HG03066 (cell line): ENCODE data around the gene APOB.
A peak's percentile ranks its signal among the peaks of the same experiment; 100 is the strongest.

Experiments
- ATAC-seq: cut with Tn5 transposase; IDR thresholded peaks from one replicate; pipeline ENCODE4 v1.9.1; 2021; ENCODE audit warnings: low read depth; ENCODE audit not compliant: unreplicated experiment

APOB gene

GRCh38 chr2:20986024-20986939, 57.6 kb downstream of the APOB start:
- ATAC-seq: no peak

GRCh38 chr2:20985062-20985461, 58.8 kb downstream of the APOB start:
- no peak for ATAC-seq

GRCh38 chr2:20984408-20984807, 59.5 kb downstream of the APOB start:
- no peak for ATAC-seq

GRCh38 chr2:20983844-20984243, 60.0 kb downstream of the APOB start:
- no peak for ATAC-seq

GRCh38 chr2:20982861-20983260, 61.0 kb downstream of the APOB start:
- ATAC-seq: no peak

GRCh38 chr2:20977520-20978180, 66.2 kb downstream of the APOB start:
- no peak for ATAC-seq

GRCh38 chr2:20976527-20976926, 67.3 kb downstream of the APOB start:
- ATAC-seq: no peak

- no peak for ATAC-seq
Observed at GRCh38 chr2:20972792-20973565, 70.9 kb downstream of the APOB start.

- no peak for ATAC-seq
Observed at GRCh38 chr2:20972110-20972509, 71.8 kb downstream of the APOB start.

- ATAC-seq: no peak
Observed at GRCh38 chr2:20970068-20970467, 73.8 kb downstream of the APOB start.

GRCh38 chr2:20966061-20966595, 77.7 kb downstream of the APOB start:
- ATAC-seq: no peak

GRCh38 chr2:20965221-20965620, 78.7 kb downstream of the APOB start:
- ATAC-seq: no peak

- ATAC-seq: no peak
Observed at GRCh38 chr2:20963867-20964266, 80.0 kb downstream of the APOB start.

GRCh38 chr2:20962939-20963557, 80.8 kb downstream of the APOB start:
- ATAC-seq: peak; percentile 76

GRCh38 chr2:20961858-20962257, 82.0 kb downstream of the APOB start:
- no peak for ATAC-seq

- no peak for ATAC-seq
Observed at GRCh38 chr2:20960003-20960402, 83.9 kb downstream of the APOB start.

- ATAC-seq: no peak
Observed at GRCh38 chr2:20959252-20959651, 84.6 kb downstream of the APOB start.

GRCh38 chr2:20957788-20958525, 85.9 kb downstream of the APOB start:
- ATAC-seq: no peak

GRCh38 chr2:20955277-20956026, 88.4 kb downstream of the APOB start:
- no peak for ATAC-seq
